ENCODE data around the gene ERP44.
"Not testable (repeated sequence)": the region's sequence is repeated elsewhere in the genome, so short reads cannot be mapped to it uniquely, and the experiment has no call there.

ERP44 gene

DNA sequence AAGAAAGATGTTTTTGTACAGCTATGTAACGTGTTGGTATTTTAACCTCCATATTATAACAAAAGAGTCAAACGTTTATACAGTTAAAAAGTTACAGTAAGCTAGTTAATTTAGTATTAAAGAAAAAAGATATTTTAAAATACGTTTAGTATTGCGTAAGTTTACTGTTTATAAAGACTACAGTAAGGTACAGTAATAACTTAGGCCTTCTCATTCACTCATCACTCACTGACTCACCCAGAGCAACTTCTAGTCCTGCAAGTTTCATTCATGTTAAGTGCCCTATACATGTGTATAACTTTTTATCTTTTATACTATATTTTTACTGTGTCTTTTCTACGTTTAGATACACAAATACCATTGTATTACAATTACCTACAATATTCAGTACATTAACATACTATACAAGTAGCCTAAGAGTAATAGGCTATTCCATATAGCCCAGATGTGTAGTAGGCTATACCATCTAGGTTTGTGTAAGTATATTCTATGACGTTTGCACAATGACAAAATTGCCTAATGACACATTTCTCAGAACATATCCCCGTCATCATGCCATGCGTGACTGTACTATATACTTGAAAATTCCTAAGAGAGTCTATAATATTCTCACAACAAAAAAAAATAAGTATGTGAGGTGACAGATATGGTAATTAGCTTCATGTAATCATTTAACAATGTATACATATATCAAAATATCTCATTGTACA, 33.8 kb downstream of the ERP44 start:
- no peak for DNase-seq

DNA sequence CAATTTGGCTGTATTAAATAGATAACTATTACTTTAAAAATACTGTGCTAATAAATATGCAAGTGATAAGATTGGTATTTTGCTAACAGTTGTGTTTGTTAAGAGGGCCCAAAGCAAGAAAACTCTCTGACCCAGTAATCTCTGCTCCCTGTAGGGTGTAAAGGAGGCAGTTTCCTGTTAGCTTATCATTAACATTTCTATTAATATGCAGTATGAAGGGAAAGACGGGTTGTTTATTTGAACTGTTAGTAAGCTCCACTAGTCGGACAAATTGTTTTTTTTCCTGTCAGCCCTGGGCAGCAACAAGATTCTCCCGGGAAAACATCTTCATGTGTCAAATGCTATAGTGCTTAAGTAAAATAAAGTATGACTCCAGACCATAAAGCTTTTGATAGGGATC, 35.6 kb downstream of the ERP44 start:
- no peak for DNase-seq

DNA sequence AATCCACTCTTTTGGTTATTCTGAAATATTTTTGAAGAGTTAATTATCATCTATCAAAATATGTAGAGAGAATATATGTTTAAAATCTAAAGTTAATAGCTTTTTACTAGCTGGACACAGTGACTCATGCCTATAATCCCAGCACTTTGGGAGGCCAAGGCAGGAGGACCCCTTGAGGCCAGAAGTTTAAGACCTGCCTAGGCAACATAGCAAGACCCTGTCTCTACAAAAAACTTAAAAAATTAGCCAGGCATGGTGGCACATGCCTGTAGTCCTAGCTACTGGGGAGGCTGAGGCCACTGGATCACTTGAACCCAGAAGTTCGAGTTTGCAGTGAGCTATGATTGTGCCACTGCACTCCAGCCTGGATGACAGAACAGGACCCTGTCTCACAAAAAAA, 36.1 kb downstream of the ERP44 start:
- DNase-seq, result not testable (repeated sequence)

DNA sequence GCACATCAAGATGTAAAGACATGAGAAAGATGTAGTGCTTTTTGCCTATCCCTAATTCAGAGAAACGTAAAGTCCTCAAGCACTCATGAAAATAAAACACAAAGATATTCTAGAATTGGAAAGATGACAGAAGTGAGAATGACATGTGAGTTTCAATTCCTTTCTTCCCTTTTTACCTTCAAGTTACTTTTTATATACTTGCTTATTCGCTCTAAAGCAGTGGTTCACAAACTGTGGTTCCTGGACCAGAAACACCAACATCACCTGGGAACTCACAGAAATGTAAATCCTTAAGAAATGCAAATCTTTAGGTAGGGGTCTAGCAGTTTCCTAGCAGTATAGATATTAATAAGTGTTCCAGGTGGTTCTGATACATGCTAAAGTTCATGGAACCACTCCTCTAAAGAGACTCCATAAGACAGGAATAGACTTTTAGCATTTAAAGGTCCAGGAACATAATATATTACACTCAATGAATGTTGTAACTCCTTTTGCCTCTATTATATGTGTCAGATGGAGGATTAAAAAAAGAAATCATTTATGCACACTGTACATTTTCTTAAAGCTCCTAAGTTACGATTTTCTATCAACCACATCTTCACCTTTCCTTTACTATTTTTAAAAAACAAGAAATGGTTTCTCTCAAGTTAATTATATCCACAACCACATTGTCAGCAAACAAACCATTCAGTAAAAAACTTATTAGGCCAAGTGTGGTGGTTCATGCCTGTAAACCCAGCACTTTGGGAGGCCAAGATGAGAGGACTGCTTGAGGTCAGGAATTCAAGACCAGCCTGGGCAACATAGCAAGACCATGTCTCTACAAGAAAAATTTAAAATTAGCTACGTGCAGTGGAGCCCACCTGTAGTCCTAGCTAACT, 39.9 kb downstream of the ERP44 start:
- no peak for DNase-seq

DNA sequence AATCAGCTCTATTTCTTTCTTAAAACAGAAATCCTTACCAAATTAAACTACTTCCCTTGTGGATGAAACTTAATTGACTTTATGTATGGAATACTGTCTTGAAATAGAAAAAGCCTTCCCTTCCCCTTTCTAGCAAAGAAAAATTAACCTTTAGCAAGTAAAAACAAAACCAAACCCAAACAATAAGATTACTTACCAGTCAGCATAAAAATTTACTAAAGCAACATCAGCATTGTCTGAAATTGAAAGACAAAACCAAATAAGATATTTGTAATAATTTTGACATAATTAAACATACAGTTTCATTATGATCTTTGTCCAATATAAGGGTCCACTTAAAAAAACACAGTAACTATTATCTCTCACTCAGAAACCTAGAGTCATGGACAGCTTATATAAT, 41.2 kb downstream of the ERP44 start:
- no peak for DNase-seq

DNA sequence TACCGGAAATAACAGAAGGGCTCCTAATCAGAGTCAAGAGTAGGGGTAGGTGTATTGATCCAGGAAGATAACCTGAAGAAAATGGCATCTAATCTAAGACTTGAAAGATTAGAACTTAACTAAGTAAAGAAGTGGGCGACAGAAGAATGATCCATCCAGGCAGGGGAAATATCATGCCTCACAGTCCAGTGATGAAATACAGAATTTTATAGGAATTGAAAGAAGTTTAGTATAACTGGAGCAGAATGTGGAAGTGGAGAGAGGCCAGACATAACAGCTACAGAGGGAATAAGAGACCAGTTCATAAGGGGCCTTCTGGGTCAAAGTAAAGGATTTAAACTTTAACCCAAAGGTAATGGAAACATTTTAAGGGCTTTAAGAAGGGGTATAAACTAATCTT, 42.2 kb downstream of the ERP44 start:
- DNase-seq, result no peak

DNA sequence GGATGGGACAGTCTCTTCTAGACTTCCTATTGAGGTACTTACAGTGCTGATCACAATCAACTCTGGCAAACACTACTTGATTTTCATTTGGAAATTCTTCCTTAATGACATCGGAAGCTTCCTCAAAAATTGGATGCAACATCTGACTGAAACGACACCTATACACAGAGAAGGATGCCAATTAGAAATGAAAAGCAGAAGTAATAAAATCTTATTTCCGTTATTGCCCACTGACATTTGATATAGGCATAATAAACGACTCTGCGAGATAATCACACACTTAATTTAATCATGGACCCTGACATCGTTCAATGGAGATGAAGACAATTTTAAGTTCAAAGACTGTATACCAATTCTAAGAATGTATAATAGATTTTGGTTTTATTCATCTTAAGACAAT, 46.4 kb downstream of the ERP44 start:
- DNase-seq, result no peak

DNA sequence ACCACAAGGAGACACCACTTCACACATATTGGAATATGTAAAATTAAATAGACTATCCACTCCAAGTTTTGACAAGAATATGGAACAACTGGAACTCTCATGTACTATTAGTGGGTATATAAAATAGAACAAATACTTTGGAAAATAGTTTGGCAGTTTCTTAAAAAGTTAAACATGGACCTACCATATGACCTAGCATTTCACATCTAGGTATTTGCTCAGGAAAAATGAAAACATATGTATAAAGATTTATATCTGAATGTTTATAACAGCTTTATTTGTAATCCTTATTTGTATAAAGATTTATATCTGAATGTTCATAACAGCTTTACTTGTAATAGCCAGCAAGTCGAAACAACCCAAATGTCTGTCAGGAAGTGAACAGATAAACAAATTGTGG, 49.2 kb downstream of the ERP44 start:
- DNase-seq, result no peak

DNA sequence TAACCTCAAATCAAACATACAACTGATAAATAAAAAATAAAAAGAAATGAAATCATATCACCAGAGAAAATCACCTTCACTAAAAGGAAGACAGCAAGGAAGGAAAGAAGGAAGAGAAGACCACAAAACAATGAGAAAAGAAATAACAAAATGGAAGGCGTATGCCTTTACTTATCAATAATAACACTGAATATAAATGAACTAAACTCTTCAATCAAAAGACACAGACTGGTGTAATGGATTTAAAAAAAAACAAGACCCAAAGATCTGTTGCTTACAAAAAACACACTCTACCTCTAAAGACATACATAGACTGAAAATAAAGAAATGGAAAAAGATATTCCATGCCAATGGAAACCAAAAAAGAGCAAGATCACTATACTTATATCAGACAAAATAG, 60.3 kb downstream of the ERP44 start:
- no peak for DNase-seq

DNA sequence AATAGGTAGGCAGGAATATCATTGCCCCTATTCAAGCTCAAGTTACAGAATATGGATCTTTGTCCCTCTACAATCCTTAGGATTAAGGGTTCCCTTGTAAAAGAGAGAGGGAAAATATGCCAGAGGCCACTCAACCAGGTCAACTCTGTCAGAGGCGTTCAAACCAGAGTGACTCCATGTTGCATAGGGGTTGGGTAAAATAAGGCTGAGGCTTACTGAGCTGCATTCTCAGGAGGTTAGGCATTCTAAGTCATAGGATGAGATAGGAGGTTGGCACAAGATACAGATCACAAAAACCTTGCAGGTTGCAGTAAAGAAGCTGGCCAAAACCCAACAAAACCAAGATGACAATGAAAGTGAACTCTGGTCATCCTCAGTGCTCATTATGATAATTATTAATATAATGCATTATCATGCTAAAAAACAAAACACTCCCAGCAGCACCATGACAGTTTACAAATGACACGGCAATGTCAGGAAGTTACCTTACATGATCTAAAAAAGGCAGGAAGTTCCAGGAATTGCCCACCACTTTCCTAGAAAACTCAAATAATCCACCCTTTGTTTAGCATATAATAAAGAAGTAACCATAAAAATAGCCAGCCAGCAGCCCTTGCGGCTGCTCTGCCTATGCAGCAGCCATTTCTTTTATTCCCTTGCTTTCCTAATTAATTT, 64.8 kb downstream of the ERP44 start:
- no peak for DNase-seq

DNA sequence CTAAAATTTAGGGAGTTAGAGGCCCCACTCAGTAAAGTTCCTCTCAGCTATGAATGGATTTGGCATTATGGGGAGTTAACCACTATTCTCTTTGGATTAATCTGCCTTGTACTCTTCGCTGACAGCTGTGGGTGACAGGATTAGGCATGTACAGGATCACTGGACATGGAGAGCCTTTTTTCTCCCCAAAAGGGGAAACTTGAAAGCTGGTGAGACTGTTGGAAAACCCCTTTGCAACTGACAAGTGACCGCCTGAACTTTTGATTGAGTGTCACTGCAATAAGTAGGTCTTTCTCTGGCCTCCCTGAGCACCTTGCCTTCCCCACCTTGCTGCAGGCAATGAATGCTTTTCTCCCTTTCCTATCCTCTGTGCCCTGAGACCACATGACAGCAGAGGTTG, 68.3 kb downstream of the ERP44 start:
- no peak for DNase-seq

DNA sequence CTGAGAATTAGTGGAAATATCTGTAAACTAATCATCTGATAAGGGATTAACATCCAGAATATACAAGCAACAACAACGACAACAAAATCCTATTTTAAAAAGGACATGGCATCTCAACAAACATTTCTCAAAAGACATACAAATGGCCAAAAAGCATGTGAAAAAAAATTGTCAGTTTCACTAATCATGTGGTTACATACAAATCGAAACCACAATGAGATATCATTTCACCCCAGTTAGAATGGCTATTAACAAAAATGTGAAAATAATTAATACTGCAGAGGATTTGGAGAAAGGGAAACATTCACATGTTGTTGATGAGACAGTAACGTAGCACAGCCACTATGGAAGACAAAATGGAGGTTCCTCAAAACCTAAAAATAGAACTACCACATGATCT, 69.5 kb downstream of the ERP44 start:
- DNase-seq, result no peak

DNA sequence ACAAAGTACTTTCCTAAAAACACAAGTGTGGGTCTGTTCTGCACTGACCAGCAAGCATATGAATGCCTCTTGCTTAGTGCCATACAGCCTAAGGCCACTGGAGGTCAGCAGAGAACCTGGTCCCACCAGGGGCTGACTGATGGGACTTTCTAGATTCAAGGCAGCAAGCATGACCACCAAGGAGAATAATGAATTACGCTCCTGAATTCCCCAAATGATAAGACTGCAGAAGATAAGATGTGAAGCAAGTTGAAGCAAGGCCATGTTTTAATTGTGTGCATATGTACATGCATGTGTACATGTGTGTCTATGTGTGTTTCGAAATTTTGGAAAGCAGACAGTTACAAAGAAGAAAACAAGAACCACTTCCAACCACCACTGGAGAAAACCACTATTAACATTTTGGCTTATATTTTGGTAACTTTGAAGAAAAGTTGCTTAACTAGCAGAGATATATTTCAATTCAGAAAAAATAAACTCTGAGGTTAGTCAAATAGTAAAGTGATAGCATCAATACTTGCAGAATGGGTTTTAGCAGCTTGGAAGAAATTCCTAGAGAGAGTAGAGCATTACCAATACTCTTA, 70.5 kb downstream of the ERP44 start:
- DNase-seq, result peak; percentile 57

DNA sequence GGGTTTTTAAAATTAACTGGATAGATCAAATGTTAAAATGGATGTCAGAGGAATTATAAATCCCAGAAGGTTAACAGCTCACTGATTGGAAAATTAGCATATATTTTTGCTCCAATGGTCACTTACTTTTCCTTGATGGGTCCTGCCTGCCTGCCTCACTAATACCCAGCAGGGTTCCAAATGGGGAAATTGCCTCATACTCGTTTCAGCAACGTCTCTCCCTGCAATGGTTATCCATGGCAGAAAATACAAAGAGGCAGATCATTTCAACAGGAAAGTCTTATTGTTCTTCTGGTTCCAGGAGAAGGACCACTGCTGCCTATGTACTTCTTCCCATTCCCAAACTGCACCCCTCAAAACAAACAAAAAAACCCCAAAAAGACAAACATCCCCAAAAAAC, 71.3 kb downstream of the ERP44 start:
- DNase-seq, result no peak

DNA sequence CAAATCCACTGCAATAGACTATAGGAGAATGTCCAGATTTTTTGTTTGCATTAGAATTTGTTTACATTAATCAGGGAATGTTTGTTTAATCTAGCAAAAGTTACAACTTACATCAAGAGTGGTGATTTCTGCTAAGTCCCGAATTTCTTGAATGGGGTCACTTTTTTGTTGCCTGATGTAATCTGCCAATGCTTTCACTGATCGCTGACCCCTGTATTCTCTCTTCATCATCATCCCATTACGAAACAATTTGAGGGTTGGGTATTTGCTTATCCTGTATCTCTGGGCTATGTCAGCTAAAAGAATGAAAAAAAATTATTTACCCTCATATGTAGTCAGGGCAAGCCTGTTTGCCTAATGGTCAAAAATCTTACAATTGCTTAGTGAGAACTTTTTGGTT, 76.9 kb downstream of the ERP44 start:
- no peak for DNase-seq

DNA sequence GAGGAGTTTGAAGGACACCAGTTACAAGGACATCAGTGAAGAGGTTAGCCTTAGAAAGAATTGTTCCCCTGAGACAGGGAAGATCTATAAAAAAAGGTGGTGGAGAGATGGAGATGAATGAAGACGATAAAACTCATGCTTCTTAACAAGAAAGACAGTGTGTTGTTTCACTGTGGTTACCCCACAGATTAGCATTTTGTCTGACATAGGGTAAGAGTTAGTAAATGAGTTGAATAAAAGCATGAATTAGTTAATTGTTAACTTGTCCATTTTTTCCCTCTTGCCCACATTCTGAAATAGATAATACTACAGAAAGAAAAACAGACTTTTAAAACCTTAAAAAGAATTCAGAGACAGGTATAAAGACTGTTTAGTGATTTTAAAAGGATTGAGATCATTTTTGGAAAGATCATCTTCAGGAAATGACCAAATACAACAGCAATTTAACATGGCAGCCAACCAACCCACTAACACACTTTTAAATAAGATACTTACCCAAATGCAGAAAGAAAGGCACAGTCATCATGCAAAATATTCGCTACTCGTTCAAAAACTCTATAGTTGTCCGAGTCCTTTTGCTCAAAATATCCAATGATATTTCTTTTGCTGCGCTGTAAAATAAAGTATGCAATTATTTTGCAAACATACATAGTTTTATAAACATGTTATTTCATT, 78.5 kb downstream of the ERP44 start:
- DNase-seq, result no peak

DNA sequence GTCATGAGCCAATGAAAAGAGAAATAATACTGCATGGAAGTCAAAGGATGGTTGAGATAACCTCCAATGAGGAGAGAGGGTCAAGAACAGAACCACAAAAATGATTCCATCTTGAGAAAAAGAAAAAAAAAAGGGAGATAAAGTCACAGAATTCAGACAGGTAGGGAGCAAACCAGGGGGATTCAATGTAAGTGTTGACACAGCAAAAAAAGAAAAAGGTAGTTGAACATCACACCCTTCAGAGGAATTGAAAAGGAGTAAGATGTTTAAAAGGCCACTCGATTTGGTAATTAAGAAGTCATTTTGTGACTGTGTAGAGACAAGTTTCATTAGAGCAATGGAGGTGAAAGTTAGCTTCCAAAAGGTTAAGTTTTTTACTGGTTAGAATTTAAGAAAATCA, 79.3 kb downstream of the ERP44 start:
- no peak for DNase-seq

DNA sequence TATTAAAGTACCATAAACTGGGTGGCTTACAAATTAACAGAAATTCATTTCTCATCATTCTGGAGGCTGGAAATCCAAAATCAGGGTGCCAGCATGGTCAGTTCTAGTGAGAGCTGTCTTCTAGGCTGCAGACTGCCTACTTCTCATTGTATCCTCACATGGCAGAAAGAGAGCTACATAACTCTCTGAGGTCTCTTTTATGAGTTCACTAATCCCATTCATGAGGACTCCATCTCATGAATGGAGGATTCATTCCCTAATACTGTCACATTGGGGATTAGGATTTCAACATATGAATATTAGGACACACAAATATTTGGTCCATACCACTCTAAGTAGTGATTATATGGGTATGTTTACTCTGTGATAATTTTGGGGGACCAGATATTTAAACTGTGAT, 84.0 kb downstream of the ERP44 start:
- no peak for DNase-seq

DNA sequence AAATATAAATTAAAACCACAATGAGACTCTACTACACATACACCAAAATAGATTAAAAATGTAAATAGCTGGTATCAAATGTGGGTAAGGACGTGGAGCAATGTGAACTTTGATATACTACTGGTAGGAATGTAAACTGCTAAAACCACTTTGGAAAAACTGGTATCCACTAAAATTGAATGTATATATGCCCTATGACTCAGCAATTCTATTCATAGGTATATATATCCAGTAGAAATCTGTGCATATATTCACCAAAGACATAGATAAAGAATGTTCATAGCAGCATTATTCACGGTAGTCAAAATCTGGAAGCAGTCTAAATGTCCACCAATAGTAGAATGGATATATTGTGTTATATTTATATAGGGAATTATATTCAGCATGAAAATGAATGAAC, 85.2 kb downstream of the ERP44 start:
- no peak for DNase-seq

DNA sequence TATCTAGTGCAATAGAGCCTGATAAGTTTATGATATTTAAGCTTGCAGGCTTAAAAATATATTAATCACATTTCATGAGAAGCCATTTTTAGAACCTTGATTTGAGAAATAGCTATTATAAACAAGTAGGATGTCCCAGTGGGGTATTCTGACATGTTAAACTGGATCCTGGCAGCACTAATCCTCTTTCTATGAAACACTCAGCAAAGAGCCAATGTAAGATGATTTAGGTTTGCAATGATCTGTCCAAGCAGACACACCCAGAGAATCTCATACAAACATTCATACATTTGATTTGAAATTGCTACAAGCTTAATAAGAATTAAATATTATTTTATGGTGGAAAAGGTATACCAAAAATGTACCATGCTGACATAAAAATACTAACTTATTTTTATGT, 86.5 kb downstream of the ERP44 start:
- DNase-seq, result no peak

DNA sequence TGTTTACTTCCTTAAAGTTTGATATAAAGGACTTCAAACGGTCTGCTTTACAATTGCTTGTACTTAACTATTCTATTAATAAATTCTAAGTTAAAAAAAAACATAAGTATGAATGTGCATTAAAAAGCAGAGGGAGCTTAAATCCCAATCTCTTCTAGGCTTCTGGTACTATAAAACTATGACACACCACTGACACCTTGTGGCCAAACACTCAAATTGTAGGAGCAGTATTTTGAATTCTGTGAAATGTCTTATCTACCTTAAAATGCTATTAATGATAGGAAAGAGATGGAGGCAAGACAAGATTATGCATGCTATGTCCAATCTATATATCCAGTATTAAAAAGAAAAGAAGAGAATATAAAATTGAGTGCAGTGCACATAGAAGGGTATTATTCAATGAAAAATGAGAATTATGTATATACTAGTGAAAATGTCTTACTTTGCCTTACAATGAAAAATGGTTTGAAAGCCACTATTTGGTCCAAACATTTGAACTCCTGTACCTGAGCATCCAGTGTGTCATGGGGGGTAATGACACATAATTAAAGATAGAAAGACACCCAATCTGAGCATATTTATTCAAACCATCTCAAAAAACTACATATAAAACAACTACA, 87.6 kb downstream of the ERP44 start:
- peak; percentile 2 for DNase-seq

DNA sequence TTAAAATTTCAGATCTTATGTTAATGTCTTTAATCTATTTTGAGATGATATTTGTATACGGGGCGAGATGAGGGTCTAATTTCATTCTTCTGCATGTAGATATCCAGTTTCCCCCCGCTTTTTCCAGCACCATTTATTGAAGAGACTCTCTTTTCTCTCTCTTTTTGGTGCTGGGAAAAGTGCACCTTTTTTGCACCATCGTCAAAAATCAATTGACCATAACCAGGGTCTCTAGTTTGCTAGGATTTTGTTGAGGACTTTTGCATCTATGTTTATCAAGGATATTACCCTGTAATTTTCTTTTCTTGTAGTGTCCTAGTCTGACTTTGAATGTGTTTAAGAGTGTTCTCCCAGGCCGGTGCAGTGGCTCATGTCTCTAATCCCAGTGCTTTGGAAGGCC, 99.0 kb downstream of the ERP44 start:
- DNase-seq, result no peak

DNA sequence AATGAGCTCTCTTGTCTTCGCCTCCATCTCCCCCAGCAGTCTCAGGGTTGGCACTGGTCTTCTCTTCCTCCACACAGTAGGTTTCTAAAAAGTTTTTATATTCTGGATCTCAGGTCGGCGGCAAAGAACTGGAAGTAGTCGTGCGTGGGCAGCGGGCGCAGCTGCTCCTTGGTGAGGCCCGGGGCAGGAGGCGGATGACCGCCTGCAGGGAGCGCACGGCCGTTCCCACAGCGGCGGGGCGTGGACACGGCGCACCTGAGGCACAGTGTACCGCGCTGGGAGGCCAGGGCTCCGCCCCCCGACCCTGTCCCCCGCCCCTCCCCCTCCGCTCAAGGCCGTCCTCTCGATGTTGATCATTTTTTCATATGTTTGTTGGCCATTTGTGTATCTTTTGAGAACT, 99.9 kb downstream of the ERP44 start:
- no peak for DNase-seq
